GM23248 (cell line): ENCODE measurements around the gene PDE4B.
"Not testable (repeated sequence)": the region's sequence is repeated elsewhere in the genome, so short reads cannot be mapped to it uniquely, and the experiment has no call there.

ENCODE experiments used
- EZH2 ChIP-seq: fragments of 200-600 bp; sonication (generic); IDR thresholded peaks from 2 replicates; pipeline ENCODE4 v1.6.1; 2018; ENCODE audit warnings: antibody characterized with exemption, mild to moderate bottlenecking; ENCODE audit not compliant: insufficient read depth, poor library complexity, severe bottlenecking
- EZH2phosphoT487 ChIP-seq: fragments of 200-600 bp; sonication (generic); IDR thresholded peaks from 2 replicates; pipeline ENCODE4 v1.6.1; 2018; ENCODE audit warnings: antibody characterized with exemption, moderate library complexity, mild to moderate bottlenecking, low read depth; ENCODE audit not compliant: insufficient read depth

GRCh38 chr1:66057448-66057847 is 264.8 kb downstream of the PDE4B start:
- TF ChIP-seq EZH2, EZH2phosphoT487: not testable (repeated sequence)
